Measurements from ENCODE around the gene ERICH2. TPM values are rescaled to one million over a fixed set of nuclear protein-coding genes. Genes with fewer than 3 reads are reported as not detected.

The ERICH2 gene
- total and polyA plus RNA-seq, 2 of the 13 experiments (the other 11 are each of a cell fraction or from before 2014, with no cell fraction given), result not detected

- TF ChIP-seq RFX5 (IDR thresholded peaks at IDR 0.05; ENCODE audit: low read depth, low read length) (no peak), HOXA3 (CRISPR knock-in tag; IDR thresholded peaks at IDR 0.05) (peak; percentile 24; the same call in 1 of the 2 replicates), TOE1 (CRISPR knock-in tag; IDR thresholded peaks at IDR 0.05) (0 out of 2 replicates have a peak, but pooled peaks have one; percentile 50), GABPB1 (CRISPR knock-in tag; IDR thresholded peaks at IDR 0.05) (no peak), YEATS4 (CRISPR knock-in tag; IDR thresholded peaks at IDR 0.05; ENCODE audit: borderline replicate concordance) (no peak), ARNT2 (CRISPR knock-in tag; IDR thresholded peaks at IDR 0.05; ENCODE audit: low read depth) (0 out of 2 replicates have a peak, but pooled peaks have one; percentile 11), NONO (IDR thresholded peaks at IDR 0.05) (no peak), NONO (CRISPR knock-in tag; conservative IDR thresholded peaks at IDR 0.05) (no peak), ZNF432 (CRISPR knock-in tag; IDR thresholded peaks at IDR 0.05; ENCODE audit: borderline replicate concordance) (no peak), SAFB2 (CRISPR knock-in tag; IDR thresholded peaks at IDR 0.05; ENCODE audit: borderline replicate concordance, low read depth) (no peak)
- TF ChIP-seq, protein P1, sequence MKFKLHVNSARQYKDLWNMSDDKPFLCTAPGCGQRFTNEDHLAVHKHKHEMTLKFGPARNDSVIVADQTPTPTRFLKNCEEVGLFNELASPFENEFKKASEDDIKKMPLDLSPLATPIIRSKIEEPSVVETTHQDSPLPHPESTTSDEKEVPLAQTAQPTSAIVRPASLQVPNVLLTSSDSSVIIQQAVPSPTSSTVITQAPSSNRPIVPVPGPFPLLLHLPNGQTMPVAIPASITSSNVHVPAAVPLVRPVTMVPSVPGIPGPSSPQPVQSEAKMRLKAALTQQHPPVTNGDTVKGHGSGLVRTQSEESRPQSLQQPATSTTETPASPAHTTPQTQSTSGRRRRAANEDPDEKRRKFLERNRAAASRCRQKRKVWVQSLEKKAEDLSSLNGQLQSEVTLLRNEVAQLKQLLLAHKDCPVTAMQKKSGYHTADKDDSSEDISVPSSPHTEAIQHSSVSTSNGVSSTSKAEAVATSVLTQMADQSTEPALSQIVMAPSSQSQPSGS (CRISPR knock-in tag; IDR thresholded peaks at IDR 0.05), result 0 out of 2 replicates have a peak, but pooled peaks have one; percentile 46
- TF ChIP-seq, protein P2, sequence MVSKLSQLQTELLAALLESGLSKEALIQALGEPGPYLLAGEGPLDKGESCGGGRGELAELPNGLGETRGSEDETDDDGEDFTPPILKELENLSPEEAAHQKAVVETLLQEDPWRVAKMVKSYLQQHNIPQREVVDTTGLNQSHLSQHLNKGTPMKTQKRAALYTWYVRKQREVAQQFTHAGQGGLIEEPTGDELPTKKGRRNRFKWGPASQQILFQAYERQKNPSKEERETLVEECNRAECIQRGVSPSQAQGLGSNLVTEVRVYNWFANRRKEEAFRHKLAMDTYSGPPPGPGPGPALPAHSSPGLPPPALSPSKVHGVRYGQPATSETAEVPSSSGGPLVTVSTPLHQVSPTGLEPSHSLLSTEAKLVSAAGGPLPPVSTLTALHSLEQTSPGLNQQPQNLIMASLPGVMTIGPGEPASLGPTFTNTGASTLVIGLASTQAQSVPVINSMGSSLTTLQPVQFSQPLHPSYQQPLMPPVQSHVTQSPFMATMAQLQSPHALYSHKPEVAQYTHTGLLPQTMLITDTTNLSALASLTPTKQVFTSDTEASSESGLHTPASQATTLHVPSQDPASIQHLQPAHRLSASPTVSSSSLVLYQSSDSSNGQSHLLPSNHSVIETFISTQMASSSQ (IDR thresholded peaks at IDR 0.05; ENCODE audit: low read depth), result peak; percentile 15; the same call in 1 of the 2 replicates
- TF ChIP-seq, protein P2 (CRISPR knock-in tag; IDR thresholded peaks at IDR 0.05; ENCODE audit: borderline replicate concordance), result no peak; the same call in 1 of the 2 replicates
- TF ChIP-seq, protein P3, sequence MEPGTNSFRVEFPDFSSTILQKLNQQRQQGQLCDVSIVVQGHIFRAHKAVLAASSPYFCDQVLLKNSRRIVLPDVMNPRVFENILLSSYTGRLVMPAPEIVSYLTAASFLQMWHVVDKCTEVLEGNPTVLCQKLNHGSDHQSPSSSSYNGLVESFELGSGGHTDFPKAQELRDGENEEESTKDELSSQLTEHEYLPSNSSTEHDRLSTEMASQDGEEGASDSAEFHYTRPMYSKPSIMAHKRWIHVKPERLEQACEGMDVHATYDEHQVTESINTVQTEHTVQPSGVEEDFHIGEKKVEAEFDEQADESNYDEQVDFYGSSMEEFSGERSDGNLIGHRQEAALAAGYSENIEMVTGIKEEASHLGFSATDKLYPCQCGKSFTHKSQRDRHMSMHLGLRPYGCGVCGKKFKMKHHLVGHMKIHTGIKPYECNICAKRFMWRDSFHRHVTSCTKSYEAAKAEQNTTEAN (CRISPR knock-in tag; conservative IDR thresholded peaks at IDR 0.05), result 0 out of 2 replicates have a peak, but pooled peaks have one; percentile 20
- TF ChIP-seq, protein P4, sequence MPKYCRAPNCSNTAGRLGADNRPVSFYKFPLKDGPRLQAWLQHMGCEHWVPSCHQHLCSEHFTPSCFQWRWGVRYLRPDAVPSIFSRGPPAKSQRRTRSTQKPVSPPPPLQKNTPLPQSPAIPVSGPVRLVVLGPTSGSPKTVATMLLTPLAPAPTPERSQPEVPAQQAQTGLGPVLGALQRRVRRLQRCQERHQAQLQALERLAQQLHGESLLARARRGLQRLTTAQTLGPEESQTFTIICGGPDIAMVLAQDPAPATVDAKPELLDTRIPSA (CRISPR knock-in tag; IDR thresholded peaks at IDR 0.05; ENCODE audit: borderline replicate concordance), result no peak
- TF ChIP-seq, protein P5, sequence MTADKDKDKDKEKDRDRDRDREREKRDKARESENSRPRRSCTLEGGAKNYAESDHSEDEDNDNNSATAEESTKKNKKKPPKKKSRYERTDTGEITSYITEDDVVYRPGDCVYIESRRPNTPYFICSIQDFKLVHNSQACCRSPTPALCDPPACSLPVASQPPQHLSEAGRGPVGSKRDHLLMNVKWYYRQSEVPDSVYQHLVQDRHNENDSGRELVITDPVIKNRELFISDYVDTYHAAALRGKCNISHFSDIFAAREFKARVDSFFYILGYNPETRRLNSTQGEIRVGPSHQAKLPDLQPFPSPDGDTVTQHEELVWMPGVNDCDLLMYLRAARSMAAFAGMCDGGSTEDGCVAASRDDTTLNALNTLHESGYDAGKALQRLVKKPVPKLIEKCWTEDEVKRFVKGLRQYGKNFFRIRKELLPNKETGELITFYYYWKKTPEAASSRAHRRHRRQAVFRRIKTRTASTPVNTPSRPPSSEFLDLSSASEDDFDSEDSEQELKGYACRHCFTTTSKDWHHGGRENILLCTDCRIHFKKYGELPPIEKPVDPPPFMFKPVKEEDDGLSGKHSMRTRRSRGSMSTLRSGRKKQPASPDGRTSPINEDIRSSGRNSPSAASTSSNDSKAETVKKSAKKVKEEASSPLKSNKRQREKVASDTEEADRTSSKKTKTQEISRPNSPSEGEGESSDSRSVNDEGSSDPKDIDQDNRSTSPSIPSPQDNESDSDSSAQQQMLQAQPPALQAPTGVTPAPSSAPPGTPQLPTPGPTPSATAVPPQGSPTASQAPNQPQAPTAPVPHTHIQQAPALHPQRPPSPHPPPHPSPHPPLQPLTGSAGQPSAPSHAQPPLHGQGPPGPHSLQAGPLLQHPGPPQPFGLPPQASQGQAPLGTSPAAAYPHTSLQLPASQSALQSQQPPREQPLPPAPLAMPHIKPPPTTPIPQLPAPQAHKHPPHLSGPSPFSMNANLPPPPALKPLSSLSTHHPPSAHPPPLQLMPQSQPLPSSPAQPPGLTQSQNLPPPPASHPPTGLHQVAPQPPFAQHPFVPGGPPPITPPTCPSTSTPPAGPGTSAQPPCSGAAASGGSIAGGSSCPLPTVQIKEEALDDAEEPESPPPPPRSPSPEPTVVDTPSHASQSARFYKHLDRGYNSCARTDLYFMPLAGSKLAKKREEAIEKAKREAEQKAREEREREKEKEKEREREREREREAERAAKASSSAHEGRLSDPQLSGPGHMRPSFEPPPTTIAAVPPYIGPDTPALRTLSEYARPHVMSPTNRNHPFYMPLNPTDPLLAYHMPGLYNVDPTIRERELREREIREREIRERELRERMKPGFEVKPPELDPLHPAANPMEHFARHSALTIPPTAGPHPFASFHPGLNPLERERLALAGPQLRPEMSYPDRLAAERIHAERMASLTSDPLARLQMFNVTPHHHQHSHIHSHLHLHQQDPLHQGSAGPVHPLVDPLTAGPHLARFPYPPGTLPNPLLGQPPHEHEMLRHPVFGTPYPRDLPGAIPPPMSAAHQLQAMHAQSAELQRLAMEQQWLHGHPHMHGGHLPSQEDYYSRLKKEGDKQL (CRISPR knock-in tag; IDR thresholded peaks at IDR 0.05; ENCODE audit: low read depth), result no peak
These were observed at the start of gene ERICH2 (continued) for GRCh38 chr2:170770008-170770605.
